A549 treated with GW870086 at 1 μM for 4 hours (cell line): Measurements from ENCODE around the gene CARD11. TPM values are rescaled to one million over a fixed set of nuclear protein-coding genes. Genes with fewer than 3 reads are reported as not detected.

Source experiments
- total RNA-seq: library from RNA; stranded (reverse); fragments of 200-300 nt; extraction: Qiagen RNA extraction; gene quantifications from 5 replicates; pipeline ENCODE4 v1.2.3, GENCODE V29; 2022; ENCODE audit warnings: low read depth

Gene CARD11
- total RNA-seq, result 1.5 to 2.4 TPM (median 1.9 TPM) in 5 replicates

GRCh38 chr7:3043544-3044371, at the start of gene CARD11:
CARD11 (minus strand) TSS chr7:3043867; CDS start chr7:2958506, 85,361 bp downstream.

Other genes with a start within 250 kb of the CARD11 start
- gene GNA12, start 199.6 kb downstream of the CARD11 start, total RNA-seq, result 37.0 to 46.0 TPM (median 42.1 TPM) in 5 replicates